Natural killer cell (primary cell): ENCODE measurements around the gene XAGE2. TPM values are rescaled to one million over a fixed set of nuclear protein-coding genes. Genes with fewer than 3 reads are reported as not detected.
"Not testable (repeated sequence)": the region's sequence is repeated elsewhere in the genome, so short reads cannot be mapped to it uniquely, and the experiment has no call there.

Source experiments
- ATAC-seq, 3 donors: fragments of 150-1000 bp in 2 of 3; fragments of 200-7000 bp in 1 of 3; cut with Tn5 transposase; 1 replicate in 1 of 3; 2 replicates in 2 of 3; pipeline ENCODE4 v1.10.0; 2021; ENCODE audit warnings: mild to moderate bottlenecking in 2 of 3, moderate library complexity in 2 of 3
- DNase-seq, 2 donors: peaks; one replicate each; pipeline versions ENCODE4 v3.0.0 to v3.0.0-alpha.2; 2013 to 2021; ENCODE audit warnings: mixed read lengths in 1 of 2
- H3K27ac ChIP-seq: one replicate; pipeline ENCODE4 v1.5.1; 2013; ENCODE audit warnings: mild to moderate bottlenecking, low read length
- H3K27me3 ChIP-seq: one replicate; pipeline ENCODE4 v1.6.1; 2013; ENCODE audit warnings: low read length; ENCODE audit not compliant: control insufficient read depth, insufficient read depth
- H3K36me3 ChIP-seq: one replicate; pipeline ENCODE4 v1.6.1; 2013; ENCODE audit warnings: low read length; ENCODE audit not compliant: control insufficient read depth, insufficient read depth
- H3K4me1 ChIP-seq: one replicate; pipeline ENCODE4 v1.6.1; 2013; ENCODE audit warnings: low read length; ENCODE audit not compliant: control insufficient read depth, insufficient read depth
- H3K4me3 ChIP-seq: one replicate; pipeline ENCODE4 v1.5.1; 2013; ENCODE audit warnings: low read length
- H3K9me3 ChIP-seq: one replicate; pipeline ENCODE4 v1.6.1; 2013; ENCODE audit warnings: low read length; ENCODE audit not compliant: control insufficient read depth, insufficient read depth
- H3K27ac Mint-ChIP-seq, 2 donors: one replicate each; pipeline ENCODE4 v1.8.0; 2022; ENCODE audit warnings: mild to moderate bottlenecking in 2 of 2, mixed read lengths in 2 of 2, moderate library complexity in 1 of 2
- H3K27me3 Mint-ChIP-seq, 2 donors: one replicate each; pipeline ENCODE4 v1.8.0; 2022; ENCODE audit warnings: low read depth in 2 of 2, mixed read lengths in 2 of 2
- H3K36me3 Mint-ChIP-seq: one replicate; pipeline ENCODE4 v1.8.0; 2022; ENCODE audit warnings: mixed read lengths
- H3K4me1 Mint-ChIP-seq, 2 donors: one replicate each; pipeline ENCODE4 v1.8.0; 2022; ENCODE audit warnings: mixed read lengths in 2 of 2
- H3K4me3 Mint-ChIP-seq: one replicate; pipeline ENCODE4 v1.8.0; 2022; ENCODE audit warnings: mild to moderate bottlenecking, moderate library complexity, mixed read lengths
- H3K9me3 Mint-ChIP-seq, 2 donors: one replicate each; pipeline ENCODE4 v1.8.0; 2022; ENCODE audit warnings: mixed read lengths in 2 of 2
- WGBS: methylation state at CpG from one replicate; pipeline ENCODE4 v1.1.7; 2013; ENCODE audit warnings: missing lambda C conversion rate; ENCODE audit not compliant: insufficient coverage; 5-methylcytosine and 5-hydroxymethylcytosine counted together
- intact Hi-C: fragments of 100-400 bp; cut with micrococcal nuclease; formaldehyde crosslinking; loops from one replicate; pipeline ENCODE4 v1.14.2; 2022
- total RNA-seq, 4 donors: library from RNA; stranded (reverse); fragments of 120-200 nt in 1 of 4; gene quantifications; one replicate each; pipeline versions ENCODE4 v1.2.3 to v1.2.4, GENCODE V29; 2013 to 2022
- TF ChIP-seq, protein P1 (sequence below): fragments of 200-600 bp; IDR thresholded peaks from one replicate; pipeline ENCODE4 v1.8.0; 2022; ENCODE audit warnings: antibody characterized with exemption

The XAGE2 gene, protein sequence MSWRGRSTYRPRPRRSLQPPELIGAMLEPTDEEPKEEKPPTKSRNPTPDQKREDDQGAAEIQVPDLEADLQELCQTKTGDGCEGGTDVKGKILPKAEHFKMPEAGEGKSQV
- total RNA-seq = not detected
- not detected for total RNA-seq (2013)

DNA sequence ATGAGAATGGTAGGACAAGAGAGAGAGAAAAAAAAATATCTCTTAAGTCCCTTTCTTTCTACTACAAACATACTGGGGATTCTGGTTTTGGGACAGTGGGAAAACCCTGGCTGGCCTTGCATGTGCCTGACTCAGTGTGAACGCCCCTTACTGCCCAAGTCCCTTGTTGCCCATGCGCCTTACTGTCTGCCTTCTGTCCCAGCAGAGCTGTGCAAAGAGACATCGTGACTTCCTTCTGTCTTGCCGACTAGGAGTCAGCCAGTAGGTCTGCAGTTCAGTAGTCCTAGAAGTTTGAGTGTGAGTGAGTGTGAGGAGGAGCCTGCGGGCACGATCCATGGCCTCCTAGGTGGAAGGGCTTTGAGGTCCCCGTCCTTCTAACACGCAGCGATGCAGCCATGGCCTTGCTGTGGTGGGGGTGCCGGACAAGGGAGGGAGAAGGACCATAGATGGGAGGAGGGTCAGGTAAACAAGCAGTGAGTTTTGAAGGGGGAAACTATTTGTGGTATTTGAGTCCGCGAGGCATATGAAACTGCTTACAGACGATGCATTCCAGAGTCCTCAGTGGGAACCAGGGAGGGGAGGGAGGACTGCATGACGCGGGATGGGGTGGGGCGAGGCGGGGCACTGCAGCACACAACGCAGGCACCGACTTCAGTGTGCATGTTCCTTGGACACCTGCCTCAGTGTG, at the start of gene XAGE2:
TSS of gene XAGE2 (plus strand) at position 654 of the 688 bp plus-strand sequence. CDS start 994 bp downstream, outside the sequence.
- intact Hi-C loops = no loop called here
- no peaks in the 10 kb centered on the region for H3K36me3 ChIP-seq
- no peaks in the 10 kb centered on the region for H3K36me3 Mint-ChIP-seq
- H3K27ac Mint-ChIP-seq = no peak within 1 kb of the TSS
- no peaks in the 10 kb centered on the region for H3K9me3 Mint-ChIP-seq
- DNase-seq (no peak), ATAC-seq (no peak)
- no peak within 1 kb of the TSS for H3K27ac ChIP-seq
- TF ChIP-seq, protein P1, sequence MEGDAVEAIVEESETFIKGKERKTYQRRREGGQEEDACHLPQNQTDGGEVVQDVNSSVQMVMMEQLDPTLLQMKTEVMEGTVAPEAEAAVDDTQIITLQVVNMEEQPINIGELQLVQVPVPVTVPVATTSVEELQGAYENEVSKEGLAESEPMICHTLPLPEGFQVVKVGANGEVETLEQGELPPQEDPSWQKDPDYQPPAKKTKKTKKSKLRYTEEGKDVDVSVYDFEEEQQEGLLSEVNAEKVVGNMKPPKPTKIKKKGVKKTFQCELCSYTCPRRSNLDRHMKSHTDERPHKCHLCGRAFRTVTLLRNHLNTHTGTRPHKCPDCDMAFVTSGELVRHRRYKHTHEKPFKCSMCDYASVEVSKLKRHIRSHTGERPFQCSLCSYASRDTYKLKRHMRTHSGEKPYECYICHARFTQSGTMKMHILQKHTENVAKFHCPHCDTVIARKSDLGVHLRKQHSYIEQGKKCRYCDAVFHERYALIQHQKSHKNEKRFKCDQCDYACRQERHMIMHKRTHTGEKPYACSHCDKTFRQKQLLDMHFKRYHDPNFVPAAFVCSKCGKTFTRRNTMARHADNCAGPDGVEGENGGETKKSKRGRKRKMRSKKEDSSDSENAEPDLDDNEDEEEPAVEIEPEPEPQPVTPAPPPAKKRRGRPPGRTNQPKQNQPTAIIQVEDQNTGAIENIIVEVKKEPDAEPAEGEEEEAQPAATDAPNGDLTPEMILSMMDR = no peak
- H3K27me3 Mint-ChIP-seq = peaks cover 0 to 41% of the 10 kb centered on the region in 2 donors
- H3K4me3 ChIP-seq = no peak within 1 kb of the TSS
- H3K4me3 Mint-ChIP-seq = no peak within 1 kb of the TSS
- H3K4me1 Mint-ChIP-seq = no peaks in the 10 kb centered on the region
- H3K4me1 ChIP-seq = no peaks in the 10 kb centered on the region
- H3K9me3 ChIP-seq = no peaks in the 10 kb centered on the region
- WGBS = 90% methylated on average over 19 of the region's 19 CpGs
- no peaks in the 10 kb centered on the region for H3K27me3 ChIP-seq

DNA sequence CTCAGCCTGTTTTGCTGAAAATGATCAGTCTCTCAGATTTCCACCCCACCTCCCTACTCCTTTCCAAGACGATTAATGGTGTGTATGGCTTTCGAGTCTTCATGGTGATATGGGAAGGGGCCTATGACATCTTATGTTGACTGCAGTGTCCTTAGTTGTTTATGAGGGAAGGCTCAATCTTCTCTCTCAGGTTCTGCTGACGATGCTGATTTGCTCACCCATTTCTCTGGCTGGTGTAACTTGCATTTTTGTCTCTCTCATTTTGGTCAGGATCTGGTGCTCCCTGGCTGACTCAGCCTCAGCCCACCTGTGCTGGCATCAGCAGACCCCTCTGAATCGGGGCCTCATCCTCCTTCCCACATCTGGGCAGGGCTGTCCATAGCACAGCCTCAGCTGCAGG, 31.4 kb upstream of the XAGE2 start:
- Histone ChIP-seq H3K4me3 (no peak overlapping the region), H3K9me3 (no peaks in the 10 kb centered on the region), H3K4me1 (no peaks in the 10 kb centered on the region), H3K27me3 (no peaks in the 10 kb centered on the region), H3K36me3 (no peaks in the 10 kb centered on the region), H3K27ac (no peak overlapping the region)
- DNase-seq (no peak), ATAC-seq (no peak)
- intact Hi-C loops = no loop called here
- WGBS = 60% methylated on average over 2 of the region's 4 CpGs
- Mint-ChIP-seq H3K4me1 (no peaks in the 10 kb centered on the region), H3K4me3 (no peak overlapping the region), H3K9me3 (no peaks in the 10 kb centered on the region), H3K27me3 (peaks cover 5 to 6% of the 10 kb centered on the region in 2 donors), H3K27ac (no peak overlapping the region), H3K36me3 (no peaks in the 10 kb centered on the region)
- TF ChIP-seq, protein P1 = no peak

- Histone ChIP-seq H3K9me3 (no peaks in the 10 kb centered on the region), H3K4me3 (no peak overlapping the region), H3K27ac (no peak overlapping the region), H3K4me1 (no peaks in the 10 kb centered on the region), H3K27me3 (no peaks in the 10 kb centered on the region), H3K36me3 (no peaks in the 10 kb centered on the region)
- H3K36me3 Mint-ChIP-seq = no peaks in the 10 kb centered on the region
- no peak for DNase-seq
- peaks cover 0 to 4% of the 10 kb centered on the region in 2 donors for H3K4me1 Mint-ChIP-seq
- no peak for ATAC-seq
- peaks cover 3 to 5% of the 10 kb centered on the region in 2 donors for H3K27me3 Mint-ChIP-seq
- no peak overlapping the region for H3K27ac Mint-ChIP-seq
- H3K9me3 Mint-ChIP-seq = no peaks in the 10 kb centered on the region
- TF ChIP-seq, protein P1 = no peak
- intact Hi-C loops = no loop called here
- no peak overlapping the region for H3K4me3 Mint-ChIP-seq
Observed at GRCh38 chrX:52341493-52341892, 27.3 kb upstream of the XAGE2 start.

- H3K27me3 ChIP-seq, H3K27me3 Mint-ChIP-seq, ATAC-seq, H3K4me3 Mint-ChIP-seq, H3K4me3 ChIP-seq, H3K27ac Mint-ChIP-seq, H3K36me3 Mint-ChIP-seq, H3K4me1 ChIP-seq, H3K9me3 Mint-ChIP-seq, DNase-seq, intact Hi-C loops, H3K27ac ChIP-seq, H3K9me3 ChIP-seq, H3K4me1 Mint-ChIP-seq, H3K36me3 ChIP-seq: not testable (repeated sequence)
- WGBS = 78% methylated on average over 5 of the region's 6 CpGs
Observed at GRCh38 chrX:52343131-52343530, 25.7 kb upstream of the XAGE2 start.
